GM11168 (cell line): ENCODE measurements around the gene INPP5D.
"Not testable (repeated sequence)": the region's sequence is repeated elsewhere in the genome, so short reads cannot be mapped to it uniquely, and the experiment has no call there.

ENCODE experiments used
- in situ Hi-C: fragments of 300-500 bp; cut with MboI; formaldehyde crosslinking; loops from one replicate; pipeline ENCODE4 v1.12.0; 2022; ENCODE audit warnings: low sequenced_read_pairs; ENCODE audit not compliant: unreplicated experiment

The INPP5D gene

DNA sequence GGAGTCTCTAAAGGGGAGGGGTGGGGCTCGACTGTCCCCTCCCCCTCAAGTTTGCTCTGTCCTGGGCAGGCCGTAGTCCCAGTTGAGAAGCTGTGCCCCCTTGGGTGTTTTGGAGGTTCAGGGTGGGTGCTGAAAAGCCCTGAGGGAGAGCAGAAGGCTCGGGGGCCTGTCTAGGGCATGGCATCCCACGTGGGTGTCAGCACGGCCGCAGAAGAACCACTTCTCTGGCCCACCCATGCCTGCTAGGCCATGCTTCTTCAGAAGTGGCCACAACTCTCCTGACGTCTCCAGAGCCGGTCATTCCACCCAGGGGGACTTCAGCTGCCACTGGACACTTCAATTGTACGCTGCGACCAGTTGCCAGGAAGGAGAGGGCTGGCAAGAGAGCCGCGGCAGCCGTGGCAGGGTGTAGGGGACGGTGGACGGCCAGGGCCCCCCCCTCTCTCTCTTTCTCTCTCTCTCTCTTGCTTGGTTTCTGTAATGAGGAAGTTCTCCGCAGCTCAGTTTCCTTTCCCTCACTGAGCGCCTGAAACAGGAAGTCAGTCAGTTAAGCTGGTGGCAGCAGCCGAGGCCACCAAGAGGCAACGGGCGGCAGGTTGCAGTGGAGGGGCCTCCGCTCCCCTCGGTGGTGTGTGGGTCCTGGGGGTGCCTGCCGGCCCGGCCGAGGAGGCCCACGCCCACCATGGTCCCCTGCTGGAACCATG, at the start of gene INPP5D:
TSS of gene INPP5D (plus strand) at position 546 of the 704 bp plus-strand sequence. CDS start at position 683, 137 bp downstream.
- in situ Hi-C loops = no loop called here

DNA sequence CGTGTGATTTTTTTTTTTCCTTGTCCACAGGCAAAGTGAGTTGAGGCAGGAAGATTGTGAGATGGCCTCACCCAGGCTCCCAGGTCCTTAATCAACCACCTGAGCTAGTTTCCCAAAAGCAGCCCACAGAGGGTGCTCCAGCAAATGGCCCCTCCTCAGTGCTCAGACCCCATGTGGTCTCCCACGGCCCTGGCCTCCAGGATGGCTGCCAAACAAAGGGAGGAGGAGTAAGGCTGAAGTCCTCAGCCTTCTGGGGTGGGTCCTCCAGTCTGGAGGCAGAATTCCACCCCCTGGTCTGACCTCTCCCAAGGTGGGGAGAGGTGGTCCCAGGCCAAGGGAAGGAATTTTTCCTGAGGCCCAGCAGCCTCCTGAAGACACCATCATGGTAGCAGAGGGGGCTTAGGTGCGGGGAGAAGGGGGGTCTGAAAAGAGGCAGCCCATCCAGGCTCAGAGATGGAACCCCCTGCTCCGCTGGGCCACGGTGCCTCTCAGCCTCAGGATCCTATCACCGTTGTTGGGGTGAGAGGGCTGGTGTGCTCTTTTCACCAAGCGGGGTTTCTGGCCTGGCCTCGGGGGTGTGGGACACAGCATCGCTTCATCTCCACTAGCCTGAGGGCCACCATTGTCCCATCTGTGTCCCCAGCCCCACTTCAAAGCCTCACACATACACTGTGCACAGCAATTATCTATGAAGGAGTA, 49.4 kb upstream of the INPP5D start:
- in situ Hi-C loops = no loop called here

DNA sequence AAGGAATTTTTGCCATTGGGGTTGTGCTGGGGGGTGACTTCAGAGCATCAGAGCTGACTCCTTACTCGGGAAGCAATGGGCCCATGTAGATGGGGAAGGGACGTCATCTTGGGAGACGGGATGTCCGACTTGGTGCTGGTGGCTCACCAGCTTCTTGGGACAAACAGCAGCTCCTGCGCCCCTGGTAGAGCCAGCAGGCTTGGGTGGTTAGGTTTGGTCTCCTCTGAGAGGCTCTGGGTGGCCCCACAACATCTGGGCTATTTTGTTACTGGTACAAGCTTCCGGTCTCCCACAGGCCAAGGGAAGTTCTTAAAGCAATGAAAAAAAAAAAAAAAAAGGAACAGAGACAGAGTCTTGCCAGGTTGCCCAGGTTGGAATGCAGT, 48.9 kb upstream of the INPP5D start:
- in situ Hi-C loops = no loop called here

DNA sequence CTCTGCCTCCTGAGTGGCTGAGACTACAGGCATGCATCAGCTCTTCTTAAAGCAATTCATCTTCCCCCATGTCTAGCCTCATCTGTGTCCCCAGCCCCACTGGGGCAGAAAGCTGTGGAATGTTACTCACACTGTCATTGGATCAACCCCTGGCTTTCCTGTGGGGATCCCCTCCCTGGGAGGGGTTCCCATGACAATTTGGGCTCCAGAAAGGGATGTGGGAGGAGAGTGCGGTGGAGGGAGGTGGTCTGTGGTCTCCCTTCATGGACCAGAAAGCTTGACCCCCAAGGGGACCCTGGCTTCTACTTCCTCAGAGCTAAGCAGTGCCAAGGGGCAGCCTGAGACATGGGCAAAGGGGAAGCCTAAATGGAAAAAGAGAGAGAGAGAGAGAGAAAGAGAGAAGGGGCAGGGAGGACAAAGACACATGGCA, 48.4 kb upstream of the INPP5D start:
- in situ Hi-C loops = no loop called here

DNA sequence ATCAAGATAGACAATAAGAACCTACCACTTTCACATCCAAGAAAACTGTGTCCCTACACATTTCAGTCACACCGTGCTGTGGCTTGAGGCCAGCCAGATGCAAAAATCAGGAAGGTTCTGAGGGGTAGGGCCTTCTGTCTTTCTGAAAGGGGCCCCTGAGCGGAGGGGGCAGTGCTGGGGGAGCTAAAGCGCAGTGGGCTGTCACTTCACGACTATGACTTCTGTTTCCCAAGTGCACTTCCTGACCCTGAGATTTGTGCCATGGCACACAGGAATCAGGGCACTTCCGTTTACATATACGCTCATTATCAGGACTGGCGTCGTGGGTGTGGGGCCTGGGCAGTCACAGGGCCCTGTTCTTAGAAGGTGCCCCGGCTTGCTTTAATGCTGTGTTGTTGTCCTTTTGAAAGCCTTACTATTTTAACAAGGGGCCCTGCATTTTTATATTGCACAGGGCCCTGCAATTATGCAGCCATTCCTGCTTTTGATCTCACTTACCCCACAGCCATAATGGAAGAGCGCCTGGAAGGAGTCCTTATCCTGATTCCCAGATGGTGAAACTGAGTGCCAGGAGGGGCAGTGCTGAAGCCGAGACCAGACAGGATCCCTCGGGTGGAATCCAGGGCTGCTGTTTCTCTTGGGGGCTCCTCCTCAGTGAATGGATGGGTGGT, 47.7 kb upstream of the INPP5D start:
- in situ Hi-C loops = no loop called here

DNA sequence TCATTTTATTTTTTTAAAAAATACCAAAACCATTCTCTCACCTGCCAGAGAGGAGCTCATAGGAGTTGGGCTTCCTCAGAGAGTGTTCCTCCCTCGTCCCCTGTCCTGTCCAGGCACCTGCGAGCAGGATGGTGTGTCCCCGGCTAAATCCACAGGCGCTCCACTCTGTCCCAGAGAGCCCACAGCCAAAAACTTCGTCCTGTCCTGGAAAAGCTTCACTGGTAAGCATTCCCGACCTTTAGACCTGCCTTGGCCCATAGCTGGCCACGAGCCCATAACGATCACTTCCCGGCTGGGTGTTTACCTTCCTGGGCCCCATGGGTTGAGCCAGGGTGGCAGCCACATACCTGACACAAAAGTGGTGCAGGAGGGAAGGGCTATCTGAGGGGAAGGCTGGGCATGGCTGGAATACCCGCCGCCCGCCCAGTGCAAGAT, 47.1 kb upstream of the INPP5D start, which contains the start of gene NGEF:
TSS of gene NGEF (minus strand) at position 230 of the 435 bp plus-strand sequence. CDS start 38,366 bp downstream, outside the sequence.
- in situ Hi-C loops = no loop called here

DNA sequence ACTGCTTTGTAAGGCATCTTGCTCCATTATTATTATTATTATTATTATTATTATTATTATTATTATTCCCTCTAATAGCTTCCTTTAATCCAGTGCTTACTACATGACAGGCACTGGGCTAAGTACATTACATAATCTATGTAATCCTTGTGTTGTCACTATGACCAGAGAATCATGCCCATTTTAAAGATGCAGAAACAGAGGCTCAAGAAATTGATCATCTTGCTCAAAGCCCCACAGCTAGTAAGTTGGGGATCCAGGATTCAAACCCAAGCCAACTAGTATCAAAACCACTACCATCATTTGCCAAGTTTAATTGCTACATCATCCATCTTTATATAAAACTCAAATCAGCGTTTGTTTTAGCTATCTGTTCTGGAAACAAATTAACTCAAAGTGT, 46.5 kb upstream of the INPP5D start:
- in situ Hi-C loops = no loop called here

DNA sequence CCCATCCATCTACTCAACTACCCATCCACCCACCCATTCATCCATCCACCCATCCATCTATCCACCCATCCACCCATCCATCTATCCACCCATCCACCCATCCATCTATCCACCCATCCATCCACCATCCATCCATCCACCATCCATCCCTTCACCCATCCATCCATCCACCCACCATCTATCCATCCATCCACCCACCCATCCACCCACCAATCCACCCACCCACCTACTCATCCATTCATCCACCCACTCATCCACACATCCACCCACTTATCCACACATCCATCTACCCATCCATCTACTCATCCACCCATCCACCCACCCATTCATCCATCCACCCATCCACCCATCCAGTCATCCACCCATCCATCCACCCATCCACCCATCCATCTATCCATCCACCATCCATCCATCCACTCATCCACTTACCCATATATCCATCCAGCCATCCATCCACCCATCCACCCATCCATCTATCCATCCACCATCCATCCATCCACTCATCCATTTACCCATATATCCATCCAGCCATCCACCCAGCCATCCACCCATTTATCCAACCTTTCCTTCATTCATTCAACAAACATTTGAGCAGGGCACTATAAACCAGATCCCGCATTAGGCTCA, 45.0 kb upstream of the INPP5D start:
- in situ Hi-C loops = no loop called here

DNA sequence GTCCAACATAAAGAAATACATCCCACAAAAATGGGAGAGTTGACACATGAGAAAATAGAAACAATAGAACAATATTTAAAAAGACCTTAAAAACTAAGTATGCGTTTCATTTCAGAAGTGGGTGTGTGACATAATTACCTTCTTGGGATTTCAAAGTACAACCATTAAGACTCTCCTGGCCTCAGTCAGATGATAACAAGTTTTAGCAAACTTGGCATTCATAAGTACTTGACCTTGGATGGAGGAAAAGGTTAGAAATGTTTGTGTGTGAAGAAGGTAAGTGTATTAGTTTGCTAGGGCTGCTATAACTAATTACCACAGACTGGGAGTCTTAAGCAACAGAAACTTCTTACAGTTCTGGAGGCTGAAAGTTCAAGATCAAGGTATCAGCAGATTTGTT, 42.2 kb upstream of the INPP5D start:
- in situ Hi-C loops = no loop called here

DNA sequence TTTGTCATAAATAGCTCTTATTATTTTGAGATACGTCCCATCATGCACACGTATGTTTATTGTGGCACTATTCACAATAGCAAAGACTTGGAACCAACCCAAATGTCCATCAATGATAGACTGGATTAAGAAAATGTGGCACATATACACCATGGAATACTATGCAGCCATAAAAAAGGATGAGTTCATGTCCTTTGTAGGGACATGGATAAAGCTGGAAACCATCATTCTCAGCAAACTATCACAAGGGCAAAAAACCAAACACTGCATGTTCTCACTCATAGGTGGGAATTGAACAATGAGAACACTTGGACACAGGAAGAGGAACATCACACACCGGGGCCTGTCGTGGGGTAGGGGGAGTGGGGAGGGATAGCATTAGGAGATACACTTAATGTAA, 40.5 kb upstream of the INPP5D start:
- in situ Hi-C loops = not testable (repeated sequence)

DNA sequence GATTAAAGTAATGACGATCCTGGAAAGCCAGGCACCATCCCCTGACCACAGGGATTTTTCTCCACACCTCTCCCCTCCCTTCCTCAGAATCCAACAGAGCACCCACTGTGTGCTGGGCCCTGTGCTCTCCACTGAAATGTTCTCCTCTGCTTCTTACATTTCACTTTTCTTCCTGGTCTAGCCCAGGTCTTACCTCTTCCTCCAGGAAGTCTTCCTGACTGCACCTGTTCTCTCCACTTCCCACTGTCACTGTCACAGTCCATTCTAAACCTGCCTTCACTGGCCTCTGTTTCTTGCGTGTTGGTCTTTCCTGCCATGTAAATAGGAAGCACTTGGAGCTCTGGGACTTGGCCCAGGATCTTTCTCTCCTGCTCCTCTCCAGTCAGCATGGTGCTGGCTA, 39.7 kb upstream of the INPP5D start:
- in situ Hi-C loops = no loop called here

DNA sequence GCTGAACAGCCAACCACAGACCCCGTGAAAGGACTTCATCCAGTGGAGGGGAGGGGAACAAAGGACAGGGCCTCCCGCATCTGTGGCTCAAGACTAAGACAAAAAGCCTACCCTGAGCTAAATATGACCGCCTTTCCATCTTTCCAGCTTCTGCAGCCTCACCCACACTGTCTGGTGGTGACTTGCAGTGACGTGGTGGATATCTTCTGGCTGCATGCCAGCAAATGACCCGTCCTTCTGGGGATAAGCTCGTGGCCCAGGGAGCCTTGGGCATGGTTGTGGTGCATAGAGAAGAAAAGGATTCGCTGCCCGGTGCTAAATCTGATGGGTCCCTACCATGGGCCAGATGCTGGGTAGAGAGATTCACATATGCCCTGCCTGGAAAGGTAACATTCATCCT, 38.4 kb upstream of the INPP5D start:
- in situ Hi-C loops = no loop called here

DNA sequence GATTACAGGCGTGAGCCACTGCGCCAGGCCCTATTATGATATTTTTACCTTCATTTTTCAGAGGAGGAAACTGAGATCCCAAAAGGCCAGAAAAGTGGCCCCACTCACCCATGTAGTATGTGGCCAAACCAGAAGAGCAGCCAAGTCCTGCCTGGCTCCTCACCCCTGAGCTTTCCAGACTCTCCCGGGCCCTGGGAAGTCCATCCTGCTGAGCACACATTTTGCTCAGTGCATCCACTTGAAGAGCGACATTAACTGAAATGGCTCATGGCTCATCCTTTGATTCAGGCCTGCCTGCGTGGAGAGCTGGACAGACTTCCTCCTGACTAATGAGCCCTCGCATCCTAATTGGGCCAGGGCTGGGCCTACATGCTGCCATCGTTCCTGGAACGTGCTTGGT, 37.6 kb upstream of the INPP5D start:
- in situ Hi-C loops = no loop called here

DNA sequence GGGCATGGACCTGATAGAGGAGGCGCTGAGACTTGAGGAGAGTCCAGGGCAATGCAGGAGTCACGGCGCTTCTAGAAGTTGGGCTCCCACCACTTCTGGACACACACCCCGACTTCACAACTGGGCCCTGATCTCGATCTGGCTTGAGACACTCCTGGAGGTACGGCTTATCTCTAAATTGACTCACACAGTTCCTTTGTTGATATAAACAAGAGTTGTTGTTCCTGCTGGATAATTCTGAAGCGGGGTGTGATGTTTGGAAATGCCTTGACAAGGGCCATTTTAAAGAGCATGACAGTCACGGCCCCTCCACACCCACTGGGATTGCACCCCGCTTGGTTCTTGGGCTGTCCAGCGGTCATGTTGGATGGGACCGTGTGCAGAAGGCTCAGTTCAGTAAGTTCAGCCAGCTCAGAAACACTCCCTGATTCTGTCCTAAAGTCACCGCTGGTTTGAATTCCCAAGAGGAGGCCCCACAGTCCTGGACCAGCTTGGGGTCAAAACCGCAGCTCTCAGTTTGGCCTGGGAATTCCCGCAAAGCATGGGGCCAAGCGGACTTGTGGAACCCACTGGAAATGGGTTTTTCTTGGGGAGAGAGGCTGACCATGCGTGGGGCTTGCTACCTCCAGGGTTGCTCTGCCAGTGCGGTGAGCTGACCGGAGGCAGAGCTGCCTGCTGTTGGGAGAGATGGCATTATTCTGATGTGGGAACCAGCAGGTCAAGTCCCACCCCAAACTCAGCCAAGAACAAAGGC, 37.0 kb upstream of the INPP5D start:
- in situ Hi-C loops = no loop called here

DNA sequence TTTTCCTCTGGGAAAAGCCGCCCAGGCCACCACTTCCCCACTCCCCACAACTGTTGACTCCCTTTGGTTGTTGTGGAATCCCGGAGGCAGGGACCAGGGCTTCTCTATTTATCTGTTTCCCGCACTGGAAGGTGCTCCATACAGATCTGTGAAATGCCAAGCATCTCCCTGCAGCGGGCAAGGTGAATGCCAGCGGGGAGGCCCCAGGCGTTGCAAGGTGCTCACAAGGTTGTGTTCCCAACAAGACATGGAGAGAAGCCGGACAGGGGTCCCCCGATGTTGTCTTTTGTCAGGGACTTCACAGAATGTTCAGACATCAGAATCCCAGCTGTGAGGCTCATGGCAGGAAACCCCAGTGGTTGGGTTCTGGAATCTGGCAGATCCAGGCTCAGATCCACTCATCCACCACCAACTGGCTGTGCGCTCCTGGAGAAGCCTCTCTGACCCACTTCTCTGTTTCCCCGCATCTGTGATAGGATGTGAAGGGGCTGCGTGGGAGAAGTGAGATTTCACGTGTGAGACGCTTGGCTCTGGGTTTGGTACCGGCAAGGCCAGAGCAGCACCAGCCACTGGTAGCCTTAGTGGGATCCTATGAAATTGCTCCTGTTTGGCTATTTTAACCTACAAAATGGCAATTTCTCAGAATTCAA, 36.3 kb upstream of the INPP5D start:
- in situ Hi-C loops = no loop called here

DNA sequence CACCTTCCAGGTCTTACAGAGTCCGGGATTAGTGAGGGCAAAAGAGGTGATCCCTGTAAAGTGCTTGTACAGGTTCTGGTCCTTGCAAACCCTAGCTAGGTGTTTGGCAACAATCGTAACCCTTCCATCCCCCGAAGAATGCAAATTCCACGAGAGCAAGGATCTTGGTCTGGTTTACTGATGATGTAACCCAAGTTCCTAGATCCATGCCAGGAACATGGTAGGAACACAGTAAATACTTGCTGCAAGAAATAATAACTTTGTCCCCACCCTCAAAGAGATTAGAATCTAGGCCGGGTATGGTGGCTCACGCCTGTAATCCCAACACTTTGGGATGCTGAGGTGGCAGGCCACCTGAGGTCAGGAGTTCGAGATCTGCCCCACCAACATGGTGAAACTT, 34.4 kb upstream of the INPP5D start:
- in situ Hi-C loops = no loop called here

DNA sequence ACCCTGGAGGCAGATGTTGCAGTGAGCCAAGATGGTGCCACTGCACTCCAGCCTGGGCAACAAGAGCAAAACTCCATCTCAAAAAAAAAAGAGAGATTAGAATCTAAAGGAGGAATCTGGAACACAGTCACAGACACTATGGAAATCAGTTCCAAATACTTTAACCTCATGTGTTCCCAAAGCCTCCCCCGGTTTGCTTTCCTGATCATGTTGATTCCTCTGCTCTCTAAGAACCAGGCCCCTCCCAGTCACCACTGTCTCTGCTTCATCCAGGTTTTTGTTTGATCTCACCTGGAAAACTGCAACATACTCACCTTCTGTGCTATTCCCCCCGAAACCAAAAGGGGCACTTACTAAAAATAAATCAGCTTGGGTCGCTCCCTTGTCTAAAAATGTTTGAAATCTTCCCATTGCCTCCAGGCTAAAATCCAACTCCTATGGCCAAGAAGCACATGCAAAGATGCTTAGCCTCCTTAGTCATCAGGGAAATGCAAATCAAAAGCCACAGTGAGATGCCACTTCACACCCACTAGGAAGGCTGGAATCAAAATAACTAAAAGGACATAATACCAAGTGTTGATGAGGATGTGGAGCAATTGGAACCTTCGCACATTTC, 33.8 kb upstream of the INPP5D start:
- in situ Hi-C loops = no loop called here

DNA sequence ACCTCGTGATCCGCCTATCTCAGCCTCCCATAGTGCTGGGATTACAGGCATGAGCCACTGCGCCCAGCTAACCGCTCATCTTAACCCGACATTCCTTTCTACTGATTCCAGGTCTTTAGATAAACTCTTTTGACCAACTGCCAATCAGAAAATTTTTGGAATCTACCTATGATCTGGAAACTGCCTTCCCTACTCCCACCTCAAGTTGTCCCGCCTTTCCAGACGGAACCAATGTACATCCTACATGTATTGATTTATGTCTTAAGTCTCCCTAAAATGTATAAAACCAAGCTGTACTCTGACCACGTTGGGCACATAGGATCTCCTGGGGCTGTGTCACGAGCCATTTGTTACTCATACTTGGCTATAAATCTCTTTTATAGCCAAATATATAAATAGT, 30.8 kb upstream of the INPP5D start:
- in situ Hi-C loops = no loop called here
